Measurements from ENCODE around the gene STRIP1. TPM values are rescaled to one million over a fixed set of nuclear protein-coding genes. Genes with fewer than 3 reads are reported as not detected.

STRIP1 gene
- total RNA-seq, 2 experiments from 2014 or later: 42.2 to 45.5 TPM

GRCh38 chr1:109989506-109990301 lies 44.7 kb upstream of the STRIP1 start:
- intact Hi-C loops (cut with micrococcal nuclease; ENCODE audit: unreplicated experiment): no loop called here
- Histone ChIP-seq H4K20me1 (ENCODE audit: insufficient read depth, low read length) (0 out of 2 replicates have a peak, but pooled peaks cover 19% of the 10 kb centered on the region), H3K4me2 (ENCODE audit: low read length) (peak overlapping the region; percentile 27), H3K79me2 (ENCODE audit: insufficient read depth, low read depth, low read length) (peaks cover 35% of the 10 kb centered on the region; the same call in 1 of the 2 replicates), H2AFZ (ENCODE audit: low read length) (no peak overlapping the region), H3K4me1 (ENCODE audit: insufficient read depth, low read length, poor library complexity, severe bottlenecking) (peaks cover 41% of the 10 kb centered on the region), H3K27ac (ENCODE audit: low read depth, low read length, poor library complexity, severe bottlenecking) (no peak overlapping the region), H3K9me2 (ENCODE audit: insufficient read depth, low read length) (no peaks in the 10 kb centered on the region), H3K36me3 (ENCODE audit: insufficient read depth, low read length) (peaks cover 6% of the 10 kb centered on the region), H3K4me3 (ENCODE audit: low read depth, low read length, poor library complexity, severe bottlenecking) (no peak overlapping the region), H3K9me3 (ENCODE audit: low read length) (no peaks in the 10 kb centered on the region)
- DNase-seq (ENCODE audit: low spot score): peak; percentile 44
- BruUV-seq (replicated peaks): no TSS peak
- POLR2A ChIA-PET: no interaction called here
- TF ChIP-seq EZH2phosphoT487 (IDR thresholded peaks at IDR 0.05; ENCODE audit: borderline replicate concordance, low read depth, low read length) (no peak), CTCF (conservative IDR thresholded peaks at IDR 0.05; ENCODE audit: low read length) (no peak)
- CTCF ChIA-PET (ENCODE audit: unreplicated experiment): no interaction called here

GRCh38 chr1:109990302-109990653 lies 44.1 kb upstream of the STRIP1 start:
- H3K4me3 ChIP-seq (ENCODE audit: low read depth, low read length, poor library complexity, severe bottlenecking): no peak overlapping the region
- H3K4me1 ChIP-seq (ENCODE audit: insufficient read depth, low read length, poor library complexity, severe bottlenecking): peaks cover 40% of the 10 kb centered on the region
- no peak overlapping the region for H3K27ac ChIP-seq (ENCODE audit: low read depth, low read length, poor library complexity, severe bottlenecking)
- H3K9me3 ChIP-seq (ENCODE audit: low read length): no peaks in the 10 kb centered on the region
- TF ChIP-seq CTCF (conservative IDR thresholded peaks at IDR 0.05; ENCODE audit: low read length) (no peak), EZH2phosphoT487 (IDR thresholded peaks at IDR 0.05; ENCODE audit: borderline replicate concordance, low read depth, low read length) (no peak)
- H3K4me2 ChIP-seq (ENCODE audit: low read length): peak overlapping the region; percentile 27
- H3K79me2 ChIP-seq (ENCODE audit: insufficient read depth, low read depth, low read length): peaks cover 31% of the 10 kb centered on the region; the same call in 1 of the 2 replicates
- peaks cover 6% of the 10 kb centered on the region for H3K36me3 ChIP-seq (ENCODE audit: insufficient read depth, low read length)
- DNase-seq (ENCODE audit: low spot score): no peak
- intact Hi-C loops (cut with micrococcal nuclease; ENCODE audit: unreplicated experiment): no loop called here
- no peaks in the 10 kb centered on the region for H3K9me2 ChIP-seq (ENCODE audit: insufficient read depth, low read length)
- CTCF ChIA-PET (ENCODE audit: unreplicated experiment): no interaction called here
- no TSS peak for BruUV-seq (replicated peaks)
- no peak overlapping the region for H2AFZ ChIP-seq (ENCODE audit: low read length)
- POLR2A ChIA-PET: interaction anchor here (0.6 kb wide), 2 partner anchors 72 to 122 kb away, joined by 3 read pairs; no protein-coding TSS in a partner anchor
- H4K20me1 ChIP-seq (ENCODE audit: insufficient read depth, low read length): 0 out of 2 replicates have a peak, but pooled peaks cover 19% of the 10 kb centered on the region

- no peak for TF ChIP-seq EZH2phosphoT487 (IDR thresholded peaks at IDR 0.05; ENCODE audit: borderline replicate concordance, low read depth, low read length)
- TF ChIP-seq CTCF (conservative IDR thresholded peaks at IDR 0.05; ENCODE audit: low read length): no peak
- CTCF ChIA-PET (ENCODE audit: unreplicated experiment): no interaction called here
- no TSS peak for BruUV-seq (replicated peaks)
Observed at GRCh38 chr1:109991400-109991925, 43.0 kb upstream of the STRIP1 start.

More at GRCh38 chr1:109991400-109991925, 43.0 kb upstream of the STRIP1 start:
- Histone ChIP-seq H3K27ac (ENCODE audit: low read depth, low read length, poor library complexity, severe bottlenecking) (no peak overlapping the region), H3K79me2 (ENCODE audit: insufficient read depth, low read depth, low read length) (peaks cover 19% of the 10 kb centered on the region; the same call in 1 of the 2 replicates), H3K4me3 (ENCODE audit: low read depth, low read length, poor library complexity, severe bottlenecking) (no peak overlapping the region), H3K9me2 (ENCODE audit: insufficient read depth, low read length) (no peaks in the 10 kb centered on the region), H3K4me2 (ENCODE audit: low read length) (no peak overlapping the region), H4K20me1 (ENCODE audit: insufficient read depth, low read length) (0 out of 2 replicates have a peak, but pooled peaks cover 10% of the 10 kb centered on the region), H2AFZ (ENCODE audit: low read length) (no peak overlapping the region), H3K36me3 (ENCODE audit: insufficient read depth, low read length) (peaks cover 11% of the 10 kb centered on the region), H3K4me1 (ENCODE audit: insufficient read depth, low read length, poor library complexity, severe bottlenecking) (peaks cover 28% of the 10 kb centered on the region), H3K9me3 (ENCODE audit: low read length) (no peaks in the 10 kb centered on the region)
- intact Hi-C loops (cut with micrococcal nuclease; ENCODE audit: unreplicated experiment): no loop called here
- DNase-seq (ENCODE audit: low spot score): no peak
- POLR2A ChIA-PET: no interaction called here
